GM18517 (cell line): Measurements from ENCODE around the gene ENTPD1.
"Not testable (repeated sequence)": the region's sequence is repeated elsewhere in the genome, so short reads cannot be mapped to it uniquely, and the experiment has no call there.

Experiments
- ATAC-seq: cut with Tn5 transposase; IDR thresholded peaks from one replicate; pipeline ENCODE4 v1.9.1; 2021; ENCODE audit warnings: mild to moderate bottlenecking, moderate library complexity; ENCODE audit not compliant: unreplicated experiment

ENTPD1 gene

GRCh38 chr10:95909561-95909960, 153.6 kb downstream of the ENTPD1 start:
- ATAC-seq = no peak

DNA sequence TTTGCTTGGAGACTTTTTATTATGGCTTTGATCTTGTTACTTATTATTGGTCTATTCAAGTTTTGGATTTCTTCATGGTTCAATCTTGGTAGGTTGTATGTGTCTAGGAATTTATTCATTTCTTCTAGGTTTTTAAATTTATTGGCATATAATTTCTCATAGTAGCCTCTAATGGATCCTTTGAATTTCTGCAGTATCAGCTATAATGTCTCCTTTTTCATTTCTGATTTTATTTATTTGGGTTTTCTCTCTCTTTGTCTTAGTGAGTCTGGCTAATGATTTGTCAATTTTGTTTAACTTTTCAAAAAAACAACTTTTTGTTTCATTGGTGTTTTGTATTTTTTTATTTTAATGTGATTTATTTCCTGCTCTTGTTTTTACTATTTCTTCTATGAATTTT, 160.1 kb downstream of the ENTPD1 start:
- not testable (repeated sequence) for ATAC-seq
